ENCODE data around the gene DGKZ. TPM values are rescaled to one million over a fixed set of nuclear protein-coding genes. Genes with fewer than 3 reads are reported as not detected.

The DGKZ gene
- total and polyA plus RNA-seq, 2 experiments from 2014 or later, result 45.1 to 170 TPM

DNA sequence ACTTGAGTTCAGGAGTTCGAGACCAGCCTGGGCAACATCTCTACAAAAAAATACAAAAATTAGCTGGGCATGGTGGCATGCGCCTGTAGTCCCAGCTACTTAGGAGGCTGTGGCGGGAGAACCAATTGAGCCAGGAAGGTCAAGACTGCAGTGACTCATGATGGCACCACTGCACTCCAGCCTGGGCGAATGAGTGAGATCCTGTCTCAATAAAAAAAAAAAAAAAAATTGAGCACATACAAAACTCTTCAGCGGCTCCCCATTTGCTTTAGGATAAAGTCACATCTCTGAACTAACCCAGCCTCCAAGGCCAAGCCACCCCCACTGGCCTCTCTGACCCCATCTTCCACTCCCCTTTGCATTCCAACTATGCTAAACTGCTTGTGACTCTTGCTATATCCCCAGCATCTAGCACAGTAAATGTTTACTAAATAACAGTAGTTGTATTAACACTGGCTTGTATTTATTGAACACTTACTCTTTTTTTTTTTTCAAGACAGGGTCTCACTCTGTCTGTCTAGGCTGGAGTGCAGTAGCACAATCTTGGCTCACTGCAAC lies 40.9 kb upstream of the DGKZ start:
- no peak overlapping the region for H3K4me3 Mint-ChIP-seq
- H3K36me3 Mint-ChIP-seq (ENCODE audit: low read depth), result peaks cover 4% of the 10 kb centered on the region; the same call in 1 of the 3 replicates
- Histone ChIP-seq H3K4me2 (no peak overlapping the region), H3K27me3 (ENCODE audit: insufficient read depth) (no peaks in the 10 kb centered on the region), H3K4me1 (ENCODE audit: insufficient read depth) (peaks cover 10% of the 10 kb centered on the region), H2AFZ (no peak overlapping the region), H3K27ac (ENCODE audit: low read depth) (no peak overlapping the region), H3K4me3 (no peak overlapping the region), H3K9me2 (ENCODE audit: insufficient read depth) (no peaks in the 10 kb centered on the region), H3F3A (replicated peaks; ENCODE audit: low read depth) (peaks cover 4% of the 10 kb centered on the region; the same call in 1 of the 2 replicates), H3K36me3 (ENCODE audit: insufficient read depth) (no peaks in the 10 kb centered on the region), H4K20me1 (replicated peaks; ENCODE audit: insufficient read depth) (no peaks in the 10 kb centered on the region; the same call in 1 of the 2 replicates), H3K79me2 (replicated peaks; ENCODE audit: insufficient read depth) (no peaks in the 10 kb centered on the region)
- no peak for ATAC-seq
- no peak for TF ChIP-seq EZH2phosphoT487 (IDR thresholded peaks at IDR 0.05; ENCODE audit: unreplicated experiment)
- no peak for TF ChIP-seq ETS1 (IDR thresholded peaks at IDR 0.05)
- TF ChIP-seq, protein P1, sequence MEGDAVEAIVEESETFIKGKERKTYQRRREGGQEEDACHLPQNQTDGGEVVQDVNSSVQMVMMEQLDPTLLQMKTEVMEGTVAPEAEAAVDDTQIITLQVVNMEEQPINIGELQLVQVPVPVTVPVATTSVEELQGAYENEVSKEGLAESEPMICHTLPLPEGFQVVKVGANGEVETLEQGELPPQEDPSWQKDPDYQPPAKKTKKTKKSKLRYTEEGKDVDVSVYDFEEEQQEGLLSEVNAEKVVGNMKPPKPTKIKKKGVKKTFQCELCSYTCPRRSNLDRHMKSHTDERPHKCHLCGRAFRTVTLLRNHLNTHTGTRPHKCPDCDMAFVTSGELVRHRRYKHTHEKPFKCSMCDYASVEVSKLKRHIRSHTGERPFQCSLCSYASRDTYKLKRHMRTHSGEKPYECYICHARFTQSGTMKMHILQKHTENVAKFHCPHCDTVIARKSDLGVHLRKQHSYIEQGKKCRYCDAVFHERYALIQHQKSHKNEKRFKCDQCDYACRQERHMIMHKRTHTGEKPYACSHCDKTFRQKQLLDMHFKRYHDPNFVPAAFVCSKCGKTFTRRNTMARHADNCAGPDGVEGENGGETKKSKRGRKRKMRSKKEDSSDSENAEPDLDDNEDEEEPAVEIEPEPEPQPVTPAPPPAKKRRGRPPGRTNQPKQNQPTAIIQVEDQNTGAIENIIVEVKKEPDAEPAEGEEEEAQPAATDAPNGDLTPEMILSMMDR (conservative IDR thresholded peaks at IDR 0.05; ENCODE audit: low read depth in 2 of 2), result no peak
- TF ChIP-seq ZNF331 (CRISPR knock-in tag; IDR thresholded peaks at IDR 0.05; ENCODE audit: low read depth), result no peak
- no peak for TF ChIP-seq EZH2 (IDR thresholded peaks at IDR 0.05; ENCODE audit: low read depth, unreplicated experiment)
- no peak for TF ChIP-seq NANOG (IDR thresholded peaks at IDR 0.05; ENCODE audit: borderline replicate concordance)
- TF ChIP-seq POLR2AphosphoS5 (IDR thresholded peaks at IDR 0.05; ENCODE audit: low read depth), result no peak
- TF ChIP-seq STAT1 (IDR thresholded peaks at IDR 0.05; ENCODE audit: unreplicated experiment), result no peak
- no peak for TF ChIP-seq CREB1 (CRISPR knock-in tag; IDR thresholded peaks at IDR 0.05; ENCODE audit: low read depth)
- no peak for TF ChIP-seq ZNF114 (CRISPR knock-in tag; IDR thresholded peaks at IDR 0.05)
- DNase-seq (ENCODE audit: low spot score), result peak; percentile 44
- H3K27ac Mint-ChIP-seq, result peak overlapping the region; percentile 10; the same call in 1 of the 2 replicates
- H3K9me3 Mint-ChIP-seq, result no peaks in the 10 kb centered on the region
- H3K27me3 Mint-ChIP-seq (ENCODE audit: insufficient read depth, low read depth, poor library complexity), result peaks cover 9% of the 10 kb centered on the region
- peaks cover 16% of the 10 kb centered on the region for H3K4me1 Mint-ChIP-seq

GRCh38 chr11:46307369-46307768 lies 39.9 kb upstream of the DGKZ start:
- H3K4me3 ChIP-seq, result no peak overlapping the region
- no peaks in the 10 kb centered on the region for H3K36me3 ChIP-seq (ENCODE audit: insufficient read depth)
- no peaks in the 10 kb centered on the region for H3K9me2 ChIP-seq (ENCODE audit: insufficient read depth)
- Mint-ChIP-seq H3K9me3 (no peaks in the 10 kb centered on the region), H3K27ac (peak overlapping the region; percentile 23; the same call in 1 of the 2 replicates), H3K4me1 (peaks cover 19% of the 10 kb centered on the region), H3K4me3 (no peak overlapping the region), H3K36me3 (ENCODE audit: low read depth) (peaks cover 1% of the 10 kb centered on the region; the same call in 1 of the 3 replicates), H3K27me3 (ENCODE audit: insufficient read depth, low read depth, poor library complexity) (peaks cover 11% of the 10 kb centered on the region)
- no peak overlapping the region; the same call in 1 of the 2 replicates for H3K27ac ChIP-seq (ENCODE audit: low read depth)
- H4K20me1 ChIP-seq (replicated peaks; ENCODE audit: insufficient read depth), result no peaks in the 10 kb centered on the region; the same call in 1 of the 2 replicates
- ATAC-seq (no peak), DNase-seq (ENCODE audit: low spot score) (no peak)
- H3K27me3 ChIP-seq (ENCODE audit: insufficient read depth), result no peaks in the 10 kb centered on the region
- H3F3A ChIP-seq (replicated peaks; ENCODE audit: low read depth), result peaks cover 4% of the 10 kb centered on the region; the same call in 1 of the 2 replicates
- H3K4me2 ChIP-seq, result peak overlapping the region; percentile 69; the same call in 1 of the 2 replicates
- H3K79me2 ChIP-seq (replicated peaks; ENCODE audit: insufficient read depth), result no peaks in the 10 kb centered on the region
- peaks cover 10% of the 10 kb centered on the region for H3K4me1 ChIP-seq (ENCODE audit: insufficient read depth)
- H2AFZ ChIP-seq, result 0 out of 2 replicates have a peak overlapping the region, but pooled peaks have one; percentile 23
- TF ChIP-seq REST (IDR thresholded peaks at IDR 0.05; ENCODE audit: unreplicated experiment), result no peak

All from GM23338 (cell line).